ENCODE data around the gene GLT1D1. TPM values are rescaled to one million over a fixed set of nuclear protein-coding genes. Genes with fewer than 3 reads are reported as not detected.

GLT1D1 gene
- total RNA-seq, 2 donors from 2014 or later: not detected

GRCh38 chr12:128940090-128940888 is 87.0 kb downstream of the GLT1D1 start:
- intact Hi-C loops (cut with DNase I): no loop called here

GRCh38 chr12:128940974-128941373 is 87.7 kb downstream of the GLT1D1 start:
- no peak overlapping the region for H3K27ac ChIP-seq
- H3K27me3 ChIP-seq: no peaks in the 10 kb centered on the region
- TF ChIP-seq POLR2A (IDR thresholded peaks at IDR 0.05): no peak
- no peak for TF ChIP-seq CTCF (IDR thresholded peaks at IDR 0.05)
- H3K4me1 ChIP-seq: peaks cover 5% of the 10 kb centered on the region
- H3K9me3 ChIP-seq: no peaks in the 10 kb centered on the region
- WGBS, 2 donors: 65 to 74% methylated on average over 5 of the region's 5 CpGs
- DNase-seq (no peak), ATAC-seq (no peak)
- intact Hi-C loops (cut with DNase I): no loop called here
- no peak overlapping the region for H3K4me3 ChIP-seq
- no peaks in the 10 kb centered on the region for H3K36me3 ChIP-seq (replicated peaks in 1 of 2; ENCODE audit: insufficient read depth in 1 of 2, low read depth in 2 of 2)

More at GRCh38 chr12:128940090-128940888, 87.0 kb downstream of the GLT1D1 start:
- Histone ChIP-seq H3K4me1 (peaks cover 5% of the 10 kb centered on the region), H3K4me3 (no peak overlapping the region), H3K27ac (no peak overlapping the region), H3K36me3 (replicated peaks in 1 of 2; ENCODE audit: insufficient read depth in 1 of 2, low read depth in 2 of 2) (no peaks in the 10 kb centered on the region), H3K9me3 (no peaks in the 10 kb centered on the region), H3K27me3 (no peaks in the 10 kb centered on the region)
- DNase-seq: no peak
- ATAC-seq: no peak
- 72 to 76% methylated on average over 15 of the region's 15 CpGs for WGBS, 2 donors
- no peak for TF ChIP-seq CTCF (IDR thresholded peaks at IDR 0.05)
- no peak for TF ChIP-seq POLR2A (IDR thresholded peaks at IDR 0.05)

- Histone ChIP-seq H3K4me1 (peaks cover 5% of the 10 kb centered on the region), H3K4me3 (no peak overlapping the region), H3K9me3 (no peaks in the 10 kb centered on the region), H3K27me3 (no peaks in the 10 kb centered on the region), H3K36me3 (replicated peaks in 1 of 2; ENCODE audit: insufficient read depth in 1 of 2, low read depth in 2 of 2) (no peaks in the 10 kb centered on the region), H3K27ac (no peak overlapping the region)
- ATAC-seq (no peak), DNase-seq (no peak)
- intact Hi-C loops (cut with DNase I): no loop called here
- TF ChIP-seq CTCF (IDR thresholded peaks at IDR 0.05) (no peak), POLR2A (IDR thresholded peaks at IDR 0.05) (no peak)
- WGBS, 2 donors: 17 to 27% methylated on average over 11 of the region's 11 CpGs
Measured at GRCh38 chr12:128942960-128943477, 89.7 kb downstream of the GLT1D1 start.

- DNase-seq: no peak
- no peak for ATAC-seq
- Histone ChIP-seq H3K27me3 (no peaks in the 10 kb centered on the region), H3K4me3 (no peak overlapping the region), H3K9me3 (no peaks in the 10 kb centered on the region), H3K4me1 (peaks cover 5% of the 10 kb centered on the region), H3K27ac (no peak overlapping the region), H3K36me3 (replicated peaks in 1 of 2; ENCODE audit: insufficient read depth in 1 of 2, low read depth in 2 of 2) (no peaks in the 10 kb centered on the region)
- intact Hi-C loops (cut with DNase I): no loop called here
- TF ChIP-seq POLR2A (IDR thresholded peaks at IDR 0.05) (no peak), CTCF (IDR thresholded peaks at IDR 0.05) (no peak)
- 76 to 88% methylated on average over 23 to 24 of the region's 27 CpGs for WGBS, 2 donors
Measured at GRCh38 chr12:128944956-128945355, 91.7 kb downstream of the GLT1D1 start.

Measured in body of pancreas (tissue), 4 donors.